Colonic mucosa (tissue), 4 donors: ENCODE results near the gene EFTUD2. TPM values are rescaled to one million over a fixed set of nuclear protein-coding genes. Genes with fewer than 3 reads are reported as not detected.

ENCODE experiments used
- DNase-seq: peaks from one replicate; pipeline ENCODE4 v3.0.0-alpha.2; 2020
- H3K27ac ChIP-seq: fragments of 200-600 bp; one replicate; pipeline ENCODE4 v1.8.0; 2021
- H3K27me3 ChIP-seq: fragments of 200-600 bp; one replicate; pipeline ENCODE4 v1.8.0; 2021
- H3K36me3 ChIP-seq: fragments of 200-600 bp; one replicate; pipeline ENCODE4 v1.8.0; 2021
- H3K4me1 ChIP-seq: fragments of 200-600 bp; one replicate; pipeline ENCODE4 v1.8.0; 2021; ENCODE audit warnings: mild to moderate bottlenecking
- H3K4me3 ChIP-seq: fragments of 200-600 bp; one replicate; pipeline ENCODE4 v1.8.0; 2021
- H3K9ac ChIP-seq, 2 donors: one replicate each; pipeline ENCODE4 v1.7.0; 2013; ENCODE audit warnings: control low read depth in 2 of 2, low read depth in 2 of 2, low read length in 2 of 2
- H3K9me3 ChIP-seq: fragments of 200-600 bp; one replicate; pipeline ENCODE4 v1.8.0; 2021
- CTCF ChIP-seq: fragments of 200-600 bp; IDR thresholded peaks from one replicate; pipeline ENCODE4 v1.8.0; 2022; ENCODE audit warnings: antibody characterized with exemption, mild to moderate bottlenecking
- intact Hi-C: fragments of 100-400 bp; cut with DNase I; formaldehyde crosslinking; loops from one replicate; pipeline ENCODE4 v1.14.1; 2022
- total RNA-seq, 2 donors: library from RNA; stranded (reverse); fragmentation: NEBNext Ultra II Directional in 1 of 2; extraction: Animal tissue kit (Norgen Biotek cat#: 25700) in 1 of 2; gene quantifications; one replicate each; pipeline ENCODE4 v1.2.1, GENCODE V29; 2021
- donor health status: healthy.
- donor health status: DM: no; HTN: no; CAD: no.
- donor health status: DM: no; HTN: no; CAD: no.

EFTUD2 gene
- total RNA-seq, 2 donors from 2014 or later = 74.8 to 109 TPM

- Histone ChIP-seq H3K36me3 (no peaks in the 10 kb centered on the region), H3K4me3 (no peak overlapping the region), H3K4me1 (no peaks in the 10 kb centered on the region), H3K27ac (no peak overlapping the region), H3K27me3 (no peaks in the 10 kb centered on the region), H3K9me3 (no peaks in the 10 kb centered on the region), H3K9ac (no peak overlapping the region)
- intact Hi-C loops = loop anchor here (5.0 kb wide), 1 partner anchor 286 kb away; no protein-coding TSS in a partner anchor
- DNase-seq = no peak
- TF ChIP-seq CTCF = no peak
Measured at GRCh38 chr17:44915862-44916780, 16.9 kb upstream of the EFTUD2 start.

GRCh38 chr17:44915321-44915726 is 16.1 kb upstream of the EFTUD2 start, which contains the start of gene GFAP:
GFAP (minus strand) TSS chr17:44915500; CDS start chr17:44915486, 14 bp downstream.
- no peaks in the 10 kb centered on the region for H3K27me3 ChIP-seq
- H3K27ac ChIP-seq = no peak within 1 kb of the TSS
- no peaks in the 10 kb centered on the region for H3K4me1 ChIP-seq
- H3K36me3 ChIP-seq = no peaks in the 10 kb centered on the region
- H3K4me3 ChIP-seq = no peak within 1 kb of the TSS
- TF ChIP-seq CTCF = no peak
- intact Hi-C loops = loop anchor here (5.0 kb wide), 1 partner anchor 287 kb away; no protein-coding TSS in a partner anchor
- DNase-seq = no peak
- H3K9me3 ChIP-seq = no peaks in the 10 kb centered on the region
- no peak within 1 kb of the TSS for H3K9ac ChIP-seq

GRCh38 chr17:44914698-44915271 is 15.5 kb upstream of the EFTUD2 start:
- no peak overlapping the region for H3K9ac ChIP-seq
- no peak overlapping the region for H3K27ac ChIP-seq
- H3K9me3 ChIP-seq = no peaks in the 10 kb centered on the region
- H3K4me1 ChIP-seq = no peaks in the 10 kb centered on the region
- intact Hi-C loops = loop anchor here (5.0 kb wide), 1 partner anchor 288 kb away; no protein-coding TSS in a partner anchor
- H3K27me3 ChIP-seq = no peaks in the 10 kb centered on the region
- no peak overlapping the region for H3K4me3 ChIP-seq
- TF ChIP-seq CTCF = no peak
- DNase-seq = no peak
- H3K36me3 ChIP-seq = no peaks in the 10 kb centered on the region

GRCh38 chr17:44914148-44914547 is 14.9 kb upstream of the EFTUD2 start:
- no peaks in the 10 kb centered on the region for H3K9me3 ChIP-seq
- H3K36me3 ChIP-seq = no peaks in the 10 kb centered on the region
- intact Hi-C loops = no loop called here
- TF ChIP-seq CTCF = no peak
- H3K9ac ChIP-seq = no peak overlapping the region
- H3K4me3 ChIP-seq = no peak overlapping the region
- H3K4me1 ChIP-seq = no peaks in the 10 kb centered on the region
- DNase-seq = no peak
- H3K27me3 ChIP-seq = no peaks in the 10 kb centered on the region
- no peak overlapping the region for H3K27ac ChIP-seq

- Histone ChIP-seq H3K9me3 (no peaks in the 10 kb centered on the region), H3K4me1 (no peaks in the 10 kb centered on the region), H3K9ac (no peak overlapping the region), H3K27me3 (no peaks in the 10 kb centered on the region), H3K27ac (no peak overlapping the region), H3K4me3 (no peak overlapping the region), H3K36me3 (no peaks in the 10 kb centered on the region)
- intact Hi-C loops = no loop called here
- TF ChIP-seq CTCF = no peak
- DNase-seq = no peak
Measured at GRCh38 chr17:44913676-44914075, 14.4 kb upstream of the EFTUD2 start.
